Upper lobe of left lung (tissue), 6 donors: ENCODE results near the gene CCDC3. TPM values are rescaled to one million over a fixed set of nuclear protein-coding genes. Genes with fewer than 3 reads are reported as not detected.

ENCODE experiments used
- ATAC-seq, 2 donors: fragments of 200-7000 bp; cut with Tn5 transposase; one replicate each; pipeline ENCODE4 v1.9.1; 2022; ENCODE audit warnings: mild to moderate bottlenecking in 2 of 2, moderate library complexity in 2 of 2; ENCODE audit not compliant: low FRiP score in 2 of 2
- DNase-seq, 2 donors: peaks; one replicate each; pipeline ENCODE4 v3.0.0-alpha.2; 2019 to 2020
- H3K27ac ChIP-seq, 4 donors: fragments of 200-600 bp; sonication (generic); one replicate each; pipeline ENCODE4 v1.5.1; 2016 to 2019
- H3K27me3 ChIP-seq, 4 donors: fragments of 200-600 bp; sonication (generic); one replicate each; pipeline ENCODE4 v1.5.1; 2017 to 2019
- H3K36me3 ChIP-seq, 4 donors: fragments of 200-600 bp; sonication (generic); one replicate each; pipeline ENCODE4 v1.5.1; 2016 to 2019
- H3K4me1 ChIP-seq, 4 donors: fragments of 200-600 bp; sonication (generic); one replicate each; pipeline ENCODE4 v1.5.1; 2018 to 2019
- H3K4me3 ChIP-seq, 4 donors: fragments of 200-600 bp; sonication (generic); one replicate each; pipeline ENCODE4 v1.5.1; 2017 to 2019; ENCODE audit warnings: mild to moderate bottlenecking in 2 of 4, moderate library complexity in 1 of 4
- H3K9me3 ChIP-seq, 4 donors: fragments of 200-600 bp; sonication (generic); one replicate each; pipeline ENCODE4 v1.5.1; 2018 to 2019
- CTCF ChIP-seq, 6 experiments: fragments of 450-650 bp in 4 of 6; fragments of 200-600 bp in 2 of 6; sonication (generic) in 2 of 6; IDR thresholded peaks; one replicate each; pipeline ENCODE4 v1.5.1; 2016 to 2019; ENCODE audit warnings: antibody characterized with exemption in 6 of 6
- EP300 ChIP-seq, 4 donors: sonication (generic); formaldehyde crosslinking; IDR thresholded peaks; one replicate each; pipeline ENCODE4 v1.5.1; 2017; ENCODE audit warnings: antibody characterized with exemption in 4 of 4, control low read depth in 2 of 4
- POLR2A ChIP-seq, 4 donors: fragments of 450-650 bp; IDR thresholded peaks; one replicate each; pipeline ENCODE4 v1.5.1; 2016 to 2017; ENCODE audit warnings: antibody characterized with exemption in 4 of 4, mild to moderate bottlenecking in 2 of 4
- POLR2AphosphoS5 ChIP-seq, 2 donors: sonication (generic); formaldehyde crosslinking; IDR thresholded peaks; one replicate each; pipeline ENCODE4 v1.5.1; 2017; ENCODE audit warnings: antibody characterized with exemption in 2 of 2
- WGBS, 2 donors: methylation state at CpG; one replicate each; pipeline ENCODE4 v1.1.5; 2017 to 2018; 5-methylcytosine and 5-hydroxymethylcytosine counted together
- total RNA-seq, 6 donors: library from RNA; depleted of rRNA in 4 of 6; stranded (reverse); fragments of >200 nt in 4 of 6; gene quantifications; one replicate each; pipeline versions ENCODE4 v1.1.0 to v1.2.1, GENCODE V29; 2016 to 2021
- donor health status: DM: no; HTN: no; CAD: no; lungs with moderate emphysema.
- donor health status: DM: no; HTN: yes; CAD: no; lungs with severe emphysema.

CCDC3 gene
- total RNA-seq, 6 donors from 2014 or later: 0.98 to 13.1 (median 5.7) TPM

- ATAC-seq: no peak
- WGBS, 2 donors: 83 to 95% methylated on average over 6 of the region's 6 CpGs
- DNase-seq: no peak
- H3K27me3 ChIP-seq: no peaks in the 10 kb centered on the region
- H3K9me3 ChIP-seq: no peaks in the 10 kb centered on the region
- TF ChIP-seq CTCF (IDR thresholded peaks at IDR 0.05) (no peak), EP300 (IDR thresholded peaks at IDR 0.05) (no peak), POLR2A (IDR thresholded peaks at IDR 0.05) (no peak), POLR2AphosphoS5 (IDR thresholded peaks at IDR 0.05) (no peak)
- no peaks in the 10 kb centered on the region for H3K4me1 ChIP-seq
- no peaks in the 10 kb centered on the region for H3K36me3 ChIP-seq
- no peak overlapping the region for H3K27ac ChIP-seq
- no peak overlapping the region for H3K4me3 ChIP-seq
Observed at GRCh38 chr10:12884851-12885250, 116.7 kb downstream of the CCDC3 start.

GRCh38 chr10:12880423-12880822 lies 121.1 kb downstream of the CCDC3 start:
- DNase-seq (no peak), ATAC-seq (no peak)
- Histone ChIP-seq H3K27ac (no peak overlapping the region), H3K4me1 (no peaks in the 10 kb centered on the region), H3K9me3 (no peaks in the 10 kb centered on the region), H3K27me3 (no peaks in the 10 kb centered on the region), H3K36me3 (no peaks in the 10 kb centered on the region), H3K4me3 (no peak overlapping the region)
- TF ChIP-seq CTCF (IDR thresholded peaks at IDR 0.05): no peak
- TF ChIP-seq POLR2A (IDR thresholded peaks at IDR 0.05): no peak
- TF ChIP-seq POLR2AphosphoS5 (IDR thresholded peaks at IDR 0.05): no peak
- no peak for TF ChIP-seq EP300 (IDR thresholded peaks at IDR 0.05)

GRCh38 chr10:12877150-12877549 lies 124.4 kb downstream of the CCDC3 start:
- TF ChIP-seq POLR2AphosphoS5 (IDR thresholded peaks at IDR 0.05) (no peak), EP300 (IDR thresholded peaks at IDR 0.05) (no peak), POLR2A (IDR thresholded peaks at IDR 0.05) (no peak), CTCF (IDR thresholded peaks at IDR 0.05) (no peak)
- H3K27me3 ChIP-seq: no peaks in the 10 kb centered on the region
- no peak overlapping the region for H3K27ac ChIP-seq
- H3K9me3 ChIP-seq: no peaks in the 10 kb centered on the region
- H3K4me1 ChIP-seq: peaks cover 0 to 3% (median 0%) of the 10 kb centered on the region in 4 donors
- H3K4me3 ChIP-seq: no peak overlapping the region
- no peaks in the 10 kb centered on the region for H3K36me3 ChIP-seq
- ATAC-seq (no peak), DNase-seq (no peak)
- 66 to 73% methylated on average over 3 of the region's 3 CpGs for WGBS, 2 donors

GRCh38 chr10:12876266-12876665 lies 125.2 kb downstream of the CCDC3 start:
- no peak for TF ChIP-seq POLR2AphosphoS5 (IDR thresholded peaks at IDR 0.05)
- no peak for DNase-seq
- ATAC-seq: no peak
- WGBS, 2 donors: 95 to 96% methylated on average over 4 to 5 of the region's 5 CpGs
- no peaks in the 10 kb centered on the region for H3K27me3 ChIP-seq
- no peaks in the 10 kb centered on the region for H3K9me3 ChIP-seq
- H3K4me1 ChIP-seq: peaks cover 0 to 3% (median 0%) of the 10 kb centered on the region in 4 donors
- no peak overlapping the region for H3K27ac ChIP-seq
- H3K36me3 ChIP-seq: no peaks in the 10 kb centered on the region
- H3K4me3 ChIP-seq: no peak overlapping the region

- H3K9me3 ChIP-seq: no peaks in the 10 kb centered on the region
- no peak overlapping the region for H3K27ac ChIP-seq
- ATAC-seq (no peak), DNase-seq (peak in 1 of 2 donors; percentile 33)
- peaks cover 0 to 3% (median 0%) of the 10 kb centered on the region in 4 donors for H3K4me1 ChIP-seq
- H3K4me3 ChIP-seq: no peak overlapping the region
- 52 to 73% methylated on average over 5 of the region's 5 CpGs for WGBS, 2 donors
- H3K27me3 ChIP-seq: no peaks in the 10 kb centered on the region
- TF ChIP-seq POLR2AphosphoS5 (IDR thresholded peaks at IDR 0.05) (no peak), CTCF (IDR thresholded peaks at IDR 0.05) (no peak), POLR2A (IDR thresholded peaks at IDR 0.05) (no peak), EP300 (IDR thresholded peaks at IDR 0.05) (no peak)
- no peaks in the 10 kb centered on the region for H3K36me3 ChIP-seq
Observed at GRCh38 chr10:12875100-12875499, 126.4 kb downstream of the CCDC3 start.
